Liver (tissue), 9 donors: Measurements from ENCODE around the gene SLC35E3. TPM values are rescaled to one million over a fixed set of nuclear protein-coding genes. Genes with fewer than 3 reads are reported as not detected.

ENCODE experiments used
- DNase-seq: peaks from one replicate; pipeline ENCODE4 v3.0.0-alpha.2; 2017; ENCODE audit warnings: low spot score
- H3K27ac ChIP-seq, 2 donors: one replicate each; pipeline ENCODE4 v1.7.0; 2013; ENCODE audit warnings: inconsistent platforms in 2 of 2, low read length in 2 of 2, control low read depth in 1 of 2, low read depth in 1 of 2, mild to moderate bottlenecking in 1 of 2
- H3K27me3 ChIP-seq, 4 donors: one replicate each; pipeline versions ENCODE4 v1.6.1 to v1.7.0; 2013; ENCODE audit warnings: low read length in 3 of 4, inconsistent platforms in 1 of 4, mild to moderate bottlenecking in 1 of 4, moderate library complexity in 1 of 4; ENCODE audit not compliant: control insufficient read depth in 4 of 4, insufficient read depth in 4 of 4
- H3K36me3 ChIP-seq, 4 donors: one replicate each; pipeline versions ENCODE4 v1.6.1 to v1.7.0; 2013; ENCODE audit warnings: low read length in 3 of 4, mild to moderate bottlenecking in 3 of 4, low read depth in 1 of 4, moderate library complexity in 1 of 4; ENCODE audit not compliant: control insufficient read depth in 4 of 4, insufficient read depth in 3 of 4
- H3K4me1 ChIP-seq, 4 donors: one replicate each; pipeline versions ENCODE4 v1.6.1 to v1.7.0; 2013; ENCODE audit warnings: low read length in 3 of 4, mild to moderate bottlenecking in 3 of 4, moderate library complexity in 1 of 4; ENCODE audit not compliant: control insufficient read depth in 4 of 4, insufficient read depth in 4 of 4
- H3K4me3 ChIP-seq, 3 donors: one replicate each; pipeline versions ENCODE4 v1.6.1 to v1.7.0; 2013; ENCODE audit warnings: low read length in 3 of 3, control low read depth in 1 of 3, low read depth in 1 of 3, mild to moderate bottlenecking in 1 of 3
- H3K9ac ChIP-seq, 2 donors: one replicate each; pipeline ENCODE4 v1.7.0; 2013; ENCODE audit warnings: low read length in 2 of 2, mild to moderate bottlenecking in 2 of 2, moderate library complexity in 2 of 2, control low read depth in 1 of 2, low read depth in 1 of 2
- H3K9me3 ChIP-seq, 4 donors: one replicate each; pipeline versions ENCODE4 v1.6.1 to v1.7.0; 2013; ENCODE audit warnings: low read length in 3 of 4; ENCODE audit not compliant: control insufficient read depth in 4 of 4
- ATF3 ChIP-seq: IDR thresholded peaks from 2 replicates; pipeline ENCODE4 v1.6.1; 2016; ENCODE audit warnings: antibody characterized with exemption
- CTCF ChIP-seq: fragments of 150-350 bp; IDR thresholded peaks from 2 replicates; pipeline ENCODE4 v1.5.1; 2017; ENCODE audit warnings: improper control_type of control experiment, low read depth, low read length; ENCODE audit not compliant: missing input control
- EGR1 ChIP-seq, 2 donors: IDR thresholded peaks; 2 replicates each; pipeline ENCODE4 v1.6.1; 2016 to 2018; ENCODE audit warnings: antibody characterized with exemption in 2 of 2, low read depth in 2 of 2
- FOXA1 ChIP-seq: IDR thresholded peaks from 2 replicates; pipeline ENCODE4 v1.6.1; 2016; ENCODE audit warnings: antibody characterized with exemption
- FOXA2 ChIP-seq: IDR thresholded peaks from 2 replicates; pipeline ENCODE4 v1.6.1; 2016; ENCODE audit warnings: antibody characterized with exemption
- GABPA ChIP-seq, 2 donors: IDR thresholded peaks in 1 of 2; conservative IDR thresholded peaks in 1 of 2; 2 replicates each; pipeline ENCODE4 v1.6.1; 2016; ENCODE audit warnings: antibody characterized with exemption in 2 of 2, mild to moderate bottlenecking in 1 of 2, moderate library complexity in 1 of 2
- HNF4A ChIP-seq, 2 donors: conservative IDR thresholded peaks; 2 replicates each; pipeline ENCODE4 v1.6.1; 2016; ENCODE audit warnings: antibody characterized with exemption in 2 of 2, mild to moderate bottlenecking in 2 of 2
- HNF4G ChIP-seq: IDR thresholded peaks from 2 replicates; pipeline ENCODE4 v1.6.1; 2016; ENCODE audit warnings: antibody characterized with exemption
- JUND ChIP-seq, 2 donors: IDR thresholded peaks; 2 replicates each; pipeline ENCODE4 v1.6.1; 2016; ENCODE audit warnings: antibody characterized with exemption in 2 of 2
- MAX ChIP-seq: IDR thresholded peaks from 2 replicates; pipeline ENCODE4 v1.6.1; 2016; ENCODE audit warnings: antibody characterized with exemption
- NR2F2 ChIP-seq: IDR thresholded peaks from 2 replicates; pipeline ENCODE4 v1.6.1; 2016; ENCODE audit warnings: antibody characterized with exemption
- RAD21 ChIP-seq, 2 donors: IDR thresholded peaks; 2 replicates each; pipeline ENCODE4 v1.6.1; 2016; ENCODE audit warnings: antibody characterized with exemption in 2 of 2, mild to moderate bottlenecking in 2 of 2
- REST ChIP-seq: IDR thresholded peaks from 2 replicates; pipeline ENCODE4 v1.6.1; 2016; ENCODE audit warnings: antibody characterized with exemption, mild to moderate bottlenecking
- RXRA ChIP-seq, 2 donors: IDR thresholded peaks; 2 replicates each; pipeline ENCODE4 v1.6.1; 2017 to 2018; ENCODE audit warnings: antibody characterized with exemption in 2 of 2, mild to moderate bottlenecking in 1 of 2
- SP1 ChIP-seq: IDR thresholded peaks from 2 replicates; pipeline ENCODE4 v1.6.1; 2018; ENCODE audit warnings: antibody characterized with exemption, mild to moderate bottlenecking
- TAF1 ChIP-seq: conservative IDR thresholded peaks from 2 replicates; pipeline ENCODE4 v1.6.1; 2016; ENCODE audit warnings: antibody characterized with exemption, mild to moderate bottlenecking
- YY1 ChIP-seq: IDR thresholded peaks from 2 replicates; pipeline ENCODE4 v1.6.1; 2016; ENCODE audit warnings: antibody characterized with exemption, mild to moderate bottlenecking
- ZBTB33 ChIP-seq: IDR thresholded peaks from 2 replicates; pipeline ENCODE4 v1.6.1; 2016; ENCODE audit warnings: antibody characterized with exemption
- whole genome bisulfite sequencing: extraction: QIAGEN DNeasy Blood & Tissue Kit; methylation state at CpG from one replicate; pipeline ENCODE4 v1.1.7; 2013; 5-methylcytosine and 5-hydroxymethylcytosine counted together
- polyA plus RNA-seq, 2 donors: library from polyadenylated mRNA; stranded (reverse) in 1 of 2; unstranded in 1 of 2; fragments of 200-250 nt in 1 of 2; fragments of >200 nt in 1 of 2; fragmentation: Nextera tagmentation in 1 of 2; extraction: Ambion mirVana in 1 of 2; gene quantifications; one replicate each; pipeline versions ENCODE4 v1.2.1 to v1.2.3, GENCODE V29; 2013 to 2015
- total RNA-seq, 2 donors: library from RNA; depleted of rRNA; stranded (reverse); fragments of >200 nt; gene quantifications; one replicate each; pipeline ENCODE4 v1.2.3, GENCODE V29; 2014
- donor health status: healthy.
- donor health status: healthy.
- donor health status: healthy.
- donor health status: healthy.
- donor health status: healthy.

The SLC35E3 gene
- total and polyA plus RNA-seq, 4 donors, result 2.1 to 6.0 (median 4.6) TPM

- TF ChIP-seq HNF4G (no peak), EGR1 (IDR thresholded peaks at IDR 0.05; ENCODE audit: low read depth in 2 of 2) (no peak), GABPA (IDR thresholded peaks at IDR 0.05 in 1 of 2, conservative IDR thresholded peaks at IDR 0.05 in 1 of 2) (no peak), ATF3 (no peak)
Measured at GRCh38 chr12:68825569-68826217, 79.7 kb downstream of the SLC35E3 start (continued).

- WGBS, result 92% methylated on average over 5 of the region's 5 CpGs
- H3K4me1 ChIP-seq, result no peaks in the 10 kb centered on the region
- TF ChIP-seq CTCF (no peak), HNF4A (conservative IDR thresholded peaks at IDR 0.05) (no peak), GABPA (IDR thresholded peaks at IDR 0.05 in 1 of 2, conservative IDR thresholded peaks at IDR 0.05 in 1 of 2) (no peak), HNF4G (no peak), YY1 (no peak), JUND (IDR thresholded peaks at IDR 0.05) (no peak), RXRA (IDR thresholded peaks at IDR 0.05) (no peak), EGR1 (IDR thresholded peaks at IDR 0.05; ENCODE audit: low read depth in 2 of 2) (no peak), ATF3 (no peak), RAD21 (IDR thresholded peaks at IDR 0.05) (no peak), SP1 (no peak), MAX (no peak), ZBTB33 (no peak), TAF1 (no peak), REST (no peak), FOXA2 (no peak), FOXA1 (no peak), NR2F2 (no peak)
- H3K4me3 ChIP-seq, result no peak overlapping the region
- H3K9me3 ChIP-seq, result no peaks in the 10 kb centered on the region
- no peaks in the 10 kb centered on the region for H3K27me3 ChIP-seq
- H3K27ac ChIP-seq, result no peak overlapping the region
- H3K9ac ChIP-seq, result no peak overlapping the region
- peaks cover 9 to 55% (median 46%) of the 10 kb centered on the region in 4 donors for H3K36me3 ChIP-seq
- DNase-seq, result no peak
Measured at GRCh38 chr12:68827895-68828671, 82.1 kb downstream of the SLC35E3 start.
